GM12801 (cell line): Measurements from ENCODE around the gene PLEKHA7.

Experiments
- CTCF ChIP-seq: IDR thresholded peaks from one replicate; pipeline ENCODE4 v1.5.1; 2011; ENCODE audit warnings: control low read depth; ENCODE audit not compliant: insufficient read length; ENCODE audit errors: extremely low read depth

Gene PLEKHA7

GRCh38 chr11:17010851-17011420 is 3.3 kb downstream of the PLEKHA7 start:
- no peak for TF ChIP-seq CTCF

- TF ChIP-seq CTCF = no peak
These were observed 6.1 kb downstream of the PLEKHA7 start for GRCh38 chr11:17008099-17008498.

DNA sequence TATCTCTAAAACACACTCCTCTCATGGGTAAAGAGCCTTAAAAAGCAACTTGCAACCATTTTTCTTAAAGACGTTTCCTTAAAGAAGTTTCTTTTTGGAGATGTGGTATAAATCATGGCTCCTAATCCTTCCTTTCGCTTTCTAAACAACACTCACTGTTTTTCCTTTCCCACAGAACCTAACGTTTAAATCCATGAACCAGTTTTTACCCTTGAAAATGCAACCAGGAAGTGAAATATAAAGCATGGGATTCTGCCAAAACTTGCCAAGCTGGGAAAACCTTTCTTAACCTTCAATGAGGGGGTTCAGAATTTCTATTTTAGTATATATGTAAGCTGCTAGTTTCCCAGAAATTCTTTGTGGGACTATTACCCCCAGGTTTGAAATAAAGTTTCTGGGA is 8.6 kb downstream of the PLEKHA7 start:
- no peak for TF ChIP-seq CTCF

GRCh38 chr11:17004486-17005148 is 9.6 kb downstream of the PLEKHA7 start:
- no peak for TF ChIP-seq CTCF

DNA sequence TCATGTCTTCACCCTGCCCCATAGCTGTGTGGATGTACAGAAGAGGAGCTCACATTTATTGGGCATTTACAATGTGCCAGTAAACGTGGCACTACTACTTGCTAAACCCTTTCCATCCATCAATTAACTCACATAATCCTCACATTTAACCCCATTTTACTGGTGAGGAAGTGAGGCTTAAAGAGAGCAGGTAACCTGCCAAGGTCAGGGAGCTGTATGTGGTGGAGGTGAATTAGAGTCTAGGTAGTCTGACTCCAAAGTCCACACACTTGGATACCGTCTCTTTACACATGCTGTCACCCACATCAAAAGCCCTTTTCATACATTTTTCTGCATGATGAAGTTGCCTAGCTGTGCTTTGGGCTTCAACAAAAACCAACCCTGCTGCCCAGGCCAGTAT is 10.8 kb downstream of the PLEKHA7 start:
- no peak for TF ChIP-seq CTCF

GRCh38 chr11:17002543-17002942 is 11.7 kb downstream of the PLEKHA7 start:
- no peak for TF ChIP-seq CTCF

DNA sequence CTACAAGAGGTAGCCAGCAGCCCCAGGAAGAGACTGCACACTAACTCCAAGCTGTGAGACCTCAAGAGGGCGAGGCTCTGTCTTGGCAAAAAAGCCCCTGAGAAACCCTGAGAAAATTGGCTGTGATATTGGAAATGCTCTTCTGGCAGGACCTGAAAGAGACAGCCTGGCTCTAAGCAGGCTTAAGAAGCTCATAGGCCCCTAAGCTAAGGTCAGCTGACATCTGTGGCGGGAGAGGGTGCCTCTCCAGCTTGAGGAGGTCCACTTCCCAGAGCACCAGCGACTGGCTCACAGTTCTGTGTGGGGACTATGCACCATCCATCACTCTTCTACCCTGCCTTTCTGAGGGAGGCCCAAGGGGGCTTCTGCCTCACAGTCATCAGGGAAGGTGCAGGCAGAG is 12.4 kb downstream of the PLEKHA7 start:
- TF ChIP-seq CTCF = no peak

GRCh38 chr11:17000987-17001386 is 13.2 kb downstream of the PLEKHA7 start:
- no peak for TF ChIP-seq CTCF
